GM10266 (cell line): Measurements from ENCODE around the gene PDE4A.
"Not testable (repeated sequence)": the region's sequence is repeated elsewhere in the genome, so short reads cannot be mapped to it uniquely, and the experiment has no call there.

ENCODE experiments used
- DNase-seq: peaks from one replicate; pipeline ENCODE4 v3.0.0; 2012; ENCODE audit errors: extremely low spot score
- TF ChIP-seq, protein P1 (sequence below): IDR thresholded peaks from 2 replicates; pipeline ENCODE4 v1.5.1; 2012; ENCODE audit warnings: mild to moderate bottlenecking, low read depth; ENCODE audit not compliant: control insufficient read depth, insufficient read depth; ENCODE audit errors: missing control alignments

PDE4A gene

DNA sequence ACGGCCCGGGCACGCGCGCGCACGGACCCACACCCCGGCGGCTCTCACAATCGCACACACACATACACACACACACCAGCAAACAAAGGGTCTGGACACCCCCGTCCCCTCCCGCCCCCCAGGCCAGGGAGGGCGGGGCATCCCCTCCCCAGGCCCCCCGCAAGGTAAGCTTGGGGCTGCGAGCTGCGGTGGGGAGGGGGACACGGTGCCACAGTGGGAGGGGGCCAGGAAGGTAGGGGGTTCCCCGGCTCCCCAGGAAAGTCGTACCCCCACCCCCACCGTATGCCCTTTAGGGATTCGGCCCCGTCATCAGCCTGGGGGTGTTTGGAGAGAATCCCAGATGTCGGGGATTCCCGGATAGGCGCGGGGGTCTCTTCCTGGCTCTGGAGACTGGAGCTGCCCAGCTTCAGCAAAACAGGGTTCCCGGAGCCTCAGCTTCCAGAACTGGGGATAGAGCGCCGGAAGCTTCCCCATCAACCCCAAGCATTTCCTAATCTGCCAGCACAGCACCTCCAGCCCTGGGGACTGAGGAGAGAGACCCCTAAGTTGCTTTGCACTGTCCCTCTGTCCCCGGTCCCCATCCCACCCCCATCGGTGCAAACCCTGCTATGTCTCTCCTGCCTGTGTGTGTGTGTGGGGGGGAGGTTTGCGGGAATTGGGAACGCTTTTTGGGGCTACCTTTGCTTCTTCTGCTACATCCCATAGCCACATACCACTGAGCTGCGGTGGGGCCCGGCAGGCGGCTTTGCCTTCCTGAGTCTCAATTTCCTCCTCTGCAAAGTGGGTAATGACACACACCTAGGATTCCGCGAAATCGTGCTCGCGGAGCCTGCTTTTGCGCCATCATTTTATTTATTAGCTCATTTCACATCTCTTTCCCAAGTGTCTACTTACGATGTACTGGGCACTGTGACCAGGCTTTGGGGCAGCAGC is 15.2 kb upstream of the PDE4A start:
- TF ChIP-seq, protein P1, sequence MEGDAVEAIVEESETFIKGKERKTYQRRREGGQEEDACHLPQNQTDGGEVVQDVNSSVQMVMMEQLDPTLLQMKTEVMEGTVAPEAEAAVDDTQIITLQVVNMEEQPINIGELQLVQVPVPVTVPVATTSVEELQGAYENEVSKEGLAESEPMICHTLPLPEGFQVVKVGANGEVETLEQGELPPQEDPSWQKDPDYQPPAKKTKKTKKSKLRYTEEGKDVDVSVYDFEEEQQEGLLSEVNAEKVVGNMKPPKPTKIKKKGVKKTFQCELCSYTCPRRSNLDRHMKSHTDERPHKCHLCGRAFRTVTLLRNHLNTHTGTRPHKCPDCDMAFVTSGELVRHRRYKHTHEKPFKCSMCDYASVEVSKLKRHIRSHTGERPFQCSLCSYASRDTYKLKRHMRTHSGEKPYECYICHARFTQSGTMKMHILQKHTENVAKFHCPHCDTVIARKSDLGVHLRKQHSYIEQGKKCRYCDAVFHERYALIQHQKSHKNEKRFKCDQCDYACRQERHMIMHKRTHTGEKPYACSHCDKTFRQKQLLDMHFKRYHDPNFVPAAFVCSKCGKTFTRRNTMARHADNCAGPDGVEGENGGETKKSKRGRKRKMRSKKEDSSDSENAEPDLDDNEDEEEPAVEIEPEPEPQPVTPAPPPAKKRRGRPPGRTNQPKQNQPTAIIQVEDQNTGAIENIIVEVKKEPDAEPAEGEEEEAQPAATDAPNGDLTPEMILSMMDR, result no peak
- DNase-seq, result peak; percentile 20

DNA sequence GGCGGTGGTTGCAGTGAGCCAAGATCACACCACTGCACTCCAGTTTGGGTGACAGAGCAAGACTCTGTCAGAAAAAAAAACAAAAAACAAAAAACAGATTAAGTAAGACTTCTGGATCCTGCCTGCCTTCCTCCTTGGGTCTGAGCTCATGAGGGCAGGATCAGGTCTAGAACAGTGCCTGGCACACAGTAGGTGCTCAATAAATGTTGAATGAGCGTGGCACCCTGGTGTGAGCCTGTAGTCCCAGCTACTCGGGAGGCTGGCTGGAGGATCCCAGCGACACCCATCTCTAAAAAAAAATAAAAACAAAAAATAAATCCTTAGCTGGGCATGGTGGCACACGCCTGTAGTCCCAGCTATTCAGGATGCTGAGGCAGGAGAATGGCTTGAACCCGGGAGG is 14.1 kb upstream of the PDE4A start:
- DNase-seq, result no peak
- TF ChIP-seq, protein P1, result no peak

DNA sequence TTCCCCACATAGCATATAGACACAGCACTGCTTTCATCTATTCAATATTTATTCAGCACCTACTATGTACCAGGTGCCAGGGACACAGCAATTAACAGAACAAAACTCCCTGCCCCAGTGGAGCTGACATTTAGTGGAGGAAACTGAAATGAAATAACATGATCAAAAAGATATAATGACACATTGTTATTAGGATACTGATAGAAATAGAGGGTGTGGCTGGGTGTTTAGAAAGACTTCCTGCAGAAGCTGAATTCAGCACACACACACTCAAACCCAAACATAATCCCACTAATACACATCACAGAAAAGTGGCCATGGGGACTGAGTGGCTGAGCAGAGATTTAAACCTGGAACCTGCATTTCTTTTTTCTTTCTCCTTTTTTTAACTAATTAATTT is 13.2 kb upstream of the PDE4A start:
- DNase-seq, result no peak
- TF ChIP-seq, protein P1, result no peak

DNA sequence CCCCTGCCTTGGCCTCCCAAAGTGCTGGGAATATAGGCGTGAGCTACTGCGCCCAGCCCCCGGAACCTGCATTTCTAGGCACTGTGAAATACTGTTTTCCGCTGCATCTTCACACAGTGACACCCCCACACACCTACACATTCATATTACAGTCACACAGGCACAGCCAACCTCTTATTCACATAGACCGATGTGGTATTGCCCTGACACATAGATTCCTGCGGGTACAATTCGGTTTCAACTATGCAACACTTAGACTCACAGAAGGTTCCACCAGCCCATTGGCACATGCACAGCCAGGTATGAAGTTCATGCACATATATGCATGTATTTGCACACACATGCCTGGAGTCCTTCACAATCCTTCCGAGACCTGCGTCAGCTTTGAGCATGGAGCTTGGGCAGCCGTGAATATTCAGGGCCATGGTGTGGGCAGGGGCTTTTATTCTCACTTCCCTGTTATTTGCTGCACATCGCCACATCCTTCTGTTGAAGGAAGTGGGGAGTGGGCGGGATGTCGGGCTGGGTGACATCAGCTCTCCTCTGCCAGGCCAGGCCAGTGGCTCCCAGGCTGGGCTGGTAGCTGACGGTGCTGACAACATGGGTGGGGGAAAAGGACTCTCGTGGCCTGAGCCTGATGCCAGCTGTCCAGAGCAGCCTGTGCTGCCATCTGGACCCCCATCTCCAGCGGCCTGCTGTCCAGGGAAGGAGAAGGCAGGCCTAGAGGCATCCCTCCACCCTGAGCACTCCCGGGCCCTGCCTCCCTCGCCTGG is 11.6 kb upstream of the PDE4A start:
- TF ChIP-seq, protein P1, result no peak
- no peak for DNase-seq

DNA sequence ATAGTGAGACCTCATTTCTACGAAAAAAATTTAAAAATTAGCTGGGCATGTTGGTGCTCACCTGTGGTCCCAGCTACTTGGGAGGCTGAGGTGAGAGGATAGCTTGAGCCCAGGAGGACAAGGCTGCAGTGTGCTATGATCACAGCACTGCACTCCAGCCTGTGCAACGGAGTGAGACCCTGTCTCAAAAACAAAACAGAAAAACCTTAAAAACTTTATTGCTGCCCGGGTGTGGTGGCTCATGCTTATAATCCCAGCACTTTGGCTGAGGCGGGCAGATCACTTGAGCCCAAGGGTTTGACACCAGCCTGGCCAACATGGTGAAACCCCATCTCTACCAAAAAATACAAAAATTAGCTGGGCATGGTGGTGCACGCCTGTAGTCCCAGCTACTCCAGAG is 9.1 kb upstream of the PDE4A start:
- DNase-seq, result not testable (repeated sequence)

DNA sequence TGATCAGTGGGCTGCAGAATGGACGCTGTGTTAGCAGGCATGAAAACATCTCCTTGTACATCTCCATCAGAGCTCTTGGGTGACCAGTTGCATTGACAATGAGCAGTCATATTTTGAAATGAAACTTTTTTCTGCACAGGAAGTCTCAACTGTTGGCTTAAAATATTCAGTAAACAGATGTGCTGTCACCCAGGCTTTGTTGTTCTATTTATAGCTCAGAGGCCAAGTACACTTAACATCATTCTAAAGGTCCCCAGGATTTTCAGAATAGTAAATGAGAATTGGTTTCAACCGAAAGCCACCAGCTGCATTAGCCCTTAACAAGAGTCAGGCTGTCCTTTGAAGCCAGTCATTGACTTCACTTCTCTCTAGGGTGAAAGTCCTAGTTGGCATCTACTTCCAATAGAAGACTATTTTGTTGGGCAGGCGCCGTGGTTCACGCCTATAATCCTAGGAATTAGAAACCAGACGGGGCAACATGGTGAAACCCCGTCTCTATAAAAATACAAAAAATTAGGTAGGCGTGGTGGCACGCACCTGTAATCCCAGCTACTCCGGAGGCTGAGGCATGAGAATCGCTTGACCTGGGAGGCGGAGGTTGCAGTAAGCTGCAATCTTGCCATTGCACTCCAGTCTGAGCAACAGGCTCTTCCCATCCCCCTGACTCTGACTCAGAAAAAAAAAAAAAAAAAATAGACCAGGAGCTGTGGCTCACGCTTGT is 7.9 kb upstream of the PDE4A start:
- no peak for DNase-seq
- TF ChIP-seq, protein P1, result no peak

DNA sequence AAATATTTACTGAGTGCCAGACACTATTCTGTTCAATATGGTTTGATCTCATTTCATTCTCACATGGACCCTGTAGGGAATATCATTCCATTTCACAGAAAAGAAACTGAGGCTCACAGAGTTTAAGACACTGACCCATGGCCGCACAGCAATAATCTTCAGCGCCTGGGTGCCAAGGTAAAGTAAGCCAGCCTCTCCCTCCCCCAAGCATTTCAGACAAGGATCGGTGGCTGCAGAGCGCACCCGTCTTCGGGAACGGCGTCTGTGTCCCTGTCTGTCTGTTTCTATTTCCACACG is 4.3 kb upstream of the PDE4A start:
- TF ChIP-seq, protein P1, result no peak
- no peak for DNase-seq
